Measurements from ENCODE around the gene DNAJC15. TPM values are rescaled to one million over a fixed set of nuclear protein-coding genes. Genes with fewer than 3 reads are reported as not detected.

Gene DNAJC15
- total and polyA plus RNA-seq, 2 of the 4 experiments (the other 2 are of a cell fraction), result 7.0 to 22.0 TPM

DNA sequence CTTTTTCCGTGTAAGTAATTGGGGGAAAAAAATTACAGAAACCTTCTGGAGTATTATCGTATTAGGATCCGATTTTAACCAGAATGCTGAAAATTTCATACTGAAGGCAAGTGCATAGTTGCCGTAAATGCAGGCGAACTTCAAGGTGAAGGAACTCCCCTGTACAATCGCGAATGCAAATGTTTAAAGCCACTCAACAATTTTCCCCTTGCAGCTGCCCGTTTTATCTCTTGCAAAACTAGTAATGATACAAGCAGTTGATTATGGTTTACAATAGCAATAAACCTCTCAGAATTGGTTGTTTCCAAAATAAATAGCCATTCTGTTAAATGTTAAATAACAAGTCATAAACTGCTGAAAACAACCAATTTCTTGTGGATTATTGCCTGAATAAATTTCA is 105.7 kb downstream of the DNAJC15 start:
- Histone ChIP-seq H3K4me2 (ENCODE audit: low read depth, low read length) (no peak overlapping the region), H4K91ac (ENCODE audit: insufficient read depth, low read depth, low read length) (no peak overlapping the region), H2BK15ac (ENCODE audit: low read depth, low read length) (no peak overlapping the region), H3K4me3 (ENCODE audit: insufficient read depth, low read depth, low read length) (no peak overlapping the region), H3K27ac (ENCODE audit: insufficient read depth, low read length) (no peak overlapping the region), H2AK9ac (replicated peaks; ENCODE audit: low read depth, low read length, poor library complexity) (no peak overlapping the region), H3K23ac (ENCODE audit: low read depth, low read length) (no peak overlapping the region), H3K18ac (ENCODE audit: low read depth, low read length) (no peak overlapping the region), H4K8ac (ENCODE audit: low read depth in 2 of 2, low read length in 2 of 2) (no peak overlapping the region), H3K9me3 (ENCODE audit: control insufficient read depth, insufficient read depth, low read length) (no peaks in the 10 kb centered on the region), H3K14ac (replicated peaks; ENCODE audit: low read depth, low read length) (no peak overlapping the region), H3K79me1 (ENCODE audit: low read depth in 1 of 2, low read length in 2 of 2) (no peaks in the 10 kb centered on the region), H2AK5ac (ENCODE audit: low read depth, low read length) (no peak overlapping the region), H3K36me3 (ENCODE audit: control insufficient read depth, insufficient read depth, low read length) (no peaks in the 10 kb centered on the region), H2AFZ (replicated peaks; ENCODE audit: low read length, poor library complexity) (no peak overlapping the region), H4K5ac (ENCODE audit: low read depth, low read length) (no peak overlapping the region), H4K20me1 (ENCODE audit: insufficient read depth, low read length) (no peaks in the 10 kb centered on the region), H3K9me1 (ENCODE audit: insufficient read depth, low read length) (peaks cover 8% of the 10 kb centered on the region; the same call in 1 of the 2 replicates), H3K9ac (ENCODE audit: low read depth, low read length) (no peak overlapping the region), H2BK120ac (ENCODE audit: low read depth, low read length) (no peak overlapping the region), H2BK5ac (ENCODE audit: low read depth, low read length, poor library complexity, severe bottlenecking) (no peak overlapping the region), H3K4ac (ENCODE audit: low read depth, low read length) (no peak overlapping the region), H3K4me1 (ENCODE audit: control insufficient read depth, insufficient read depth, low read length) (no peaks in the 10 kb centered on the region), H2BK20ac (ENCODE audit: low read depth, low read length) (no peak overlapping the region), H3K27me3 (ENCODE audit: control insufficient read depth, insufficient read depth, low read length) (peaks cover 4% of the 10 kb centered on the region), H3K56ac (ENCODE audit: extremely low read depth, insufficient read depth, low read length) (no peak overlapping the region)
- ATAC-seq (ENCODE audit: low read depth), result no peak
- TF ChIP-seq CHD1 (IDR thresholded peaks at IDR 0.05; ENCODE audit: low read depth, low read length) (no peak), POLR2A (IDR thresholded peaks at IDR 0.05; ENCODE audit: low read depth, low read length) (no peak), FOS (IDR thresholded peaks at IDR 0.05; ENCODE audit: low read depth, low read length) (no peak), SMC3 (IDR thresholded peaks at IDR 0.05; ENCODE audit: low read depth, low read length) (no peak), RFX5 (IDR thresholded peaks at IDR 0.05; ENCODE audit: low read depth, low read length) (no peak), RAD21 (IDR thresholded peaks at IDR 0.05; ENCODE audit: low read length) (no peak), NFE2L2 (IDR thresholded peaks at IDR 0.05; ENCODE audit: low read depth, low read length) (no peak), BHLHE40 (IDR thresholded peaks at IDR 0.05; ENCODE audit: low read depth, low read length) (no peak), USF2 (IDR thresholded peaks at IDR 0.05; ENCODE audit: low read depth, low read length) (no peak), RCOR1 (IDR thresholded peaks at IDR 0.05; ENCODE audit: insufficient replicate concordance, low read length) (no peak), MXI1 (IDR thresholded peaks at IDR 0.05; ENCODE audit: borderline replicate concordance, low read depth, low read length) (no peak)
- TF ChIP-seq, protein P1, sequence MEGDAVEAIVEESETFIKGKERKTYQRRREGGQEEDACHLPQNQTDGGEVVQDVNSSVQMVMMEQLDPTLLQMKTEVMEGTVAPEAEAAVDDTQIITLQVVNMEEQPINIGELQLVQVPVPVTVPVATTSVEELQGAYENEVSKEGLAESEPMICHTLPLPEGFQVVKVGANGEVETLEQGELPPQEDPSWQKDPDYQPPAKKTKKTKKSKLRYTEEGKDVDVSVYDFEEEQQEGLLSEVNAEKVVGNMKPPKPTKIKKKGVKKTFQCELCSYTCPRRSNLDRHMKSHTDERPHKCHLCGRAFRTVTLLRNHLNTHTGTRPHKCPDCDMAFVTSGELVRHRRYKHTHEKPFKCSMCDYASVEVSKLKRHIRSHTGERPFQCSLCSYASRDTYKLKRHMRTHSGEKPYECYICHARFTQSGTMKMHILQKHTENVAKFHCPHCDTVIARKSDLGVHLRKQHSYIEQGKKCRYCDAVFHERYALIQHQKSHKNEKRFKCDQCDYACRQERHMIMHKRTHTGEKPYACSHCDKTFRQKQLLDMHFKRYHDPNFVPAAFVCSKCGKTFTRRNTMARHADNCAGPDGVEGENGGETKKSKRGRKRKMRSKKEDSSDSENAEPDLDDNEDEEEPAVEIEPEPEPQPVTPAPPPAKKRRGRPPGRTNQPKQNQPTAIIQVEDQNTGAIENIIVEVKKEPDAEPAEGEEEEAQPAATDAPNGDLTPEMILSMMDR (conservative IDR thresholded peaks at IDR 0.05; ENCODE audit: low read depth, low read length), result no peak
- intact Hi-C loops (cut with micrococcal nuclease), result no loop called here
- ChIA-PET CTCF (no interaction called here), POLR2A (ENCODE audit: unreplicated experiment) (no interaction called here)
- in situ Hi-C loops (cut with MboI; ENCODE audit: low sequenced_read_pairs), result no loop called here
- dilution Hi-C loops (cut with HindIII; ENCODE audit: low sequenced_read_pairs, unreplicated experiment), result no loop called here
- DNase-seq, result no peak
- BruUV-seq (replicated peaks), result no TSS peak
- WGBS, 2 experiments (ENCODE audit: extremely low coverage in 2 of 2, insufficient read length in 1 of 2), result no CpG with 5 or more reads among the region's 8 CpGs
